Esophagus (tissue), 2 donors: Measurements from ENCODE around the gene DCLK3. TPM values are rescaled to one million over a fixed set of nuclear protein-coding genes. Genes with fewer than 3 reads are reported as not detected.

Experiments used
- H3K27ac ChIP-seq, 2 donors: one replicate each; pipeline ENCODE4 v1.5.1; 2013; ENCODE audit warnings: low read depth in 2 of 2, mild to moderate bottlenecking in 2 of 2, inconsistent platforms in 1 of 2, low read length in 1 of 2, moderate library complexity in 1 of 2
- H3K27me3 ChIP-seq, 2 donors: one replicate each; pipeline ENCODE4 v1.6.1; 2013; ENCODE audit warnings: low read length in 2 of 2, control low read depth in 1 of 2, mild to moderate bottlenecking in 1 of 2; ENCODE audit not compliant: insufficient read depth in 2 of 2, control insufficient read depth in 1 of 2
- H3K36me3 ChIP-seq, 2 donors: one replicate each; pipeline ENCODE4 v1.6.1; 2013; ENCODE audit warnings: low read length in 1 of 2; ENCODE audit not compliant: control insufficient read depth in 2 of 2, insufficient read depth in 2 of 2
- H3K4me1 ChIP-seq, 2 donors: one replicate each; pipeline ENCODE4 v1.6.1; 2013; ENCODE audit warnings: low read length in 1 of 2; ENCODE audit not compliant: control insufficient read depth in 2 of 2, insufficient read depth in 2 of 2
- H3K4me3 ChIP-seq, 2 donors: one replicate each; pipeline ENCODE4 v1.5.1; 2013; ENCODE audit warnings: low read length in 2 of 2, mild to moderate bottlenecking in 2 of 2, low read depth in 1 of 2, moderate library complexity in 1 of 2
- H3K9me3 ChIP-seq, 2 donors: one replicate each; pipeline ENCODE4 v1.6.1; 2013; ENCODE audit warnings: mild to moderate bottlenecking in 2 of 2, low read depth in 1 of 2, low read length in 1 of 2, moderate library complexity in 1 of 2; ENCODE audit not compliant: control insufficient read depth in 2 of 2, insufficient read depth in 1 of 2
- WGBS, 2 donors: extraction: QIAGEN DNeasy Blood & Tissue Kit; methylation state at CpG; one replicate each; pipeline ENCODE4 v1.1.7; 2013; 5-methylcytosine and 5-hydroxymethylcytosine counted together
- polyA plus RNA-seq, 2 donors: library from polyadenylated mRNA; stranded (reverse); fragments of 200-250 nt; gene quantifications; one replicate each; pipeline ENCODE4 v1.2.3, GENCODE V29; 2013
- donor health status: healthy with polysubstance abuse.
- donor health status: Bipolar disorder and iron deficiency.

Gene DCLK3
- polyA plus RNA-seq, 2 donors: 0.01 to 0.02 TPM

DNA sequence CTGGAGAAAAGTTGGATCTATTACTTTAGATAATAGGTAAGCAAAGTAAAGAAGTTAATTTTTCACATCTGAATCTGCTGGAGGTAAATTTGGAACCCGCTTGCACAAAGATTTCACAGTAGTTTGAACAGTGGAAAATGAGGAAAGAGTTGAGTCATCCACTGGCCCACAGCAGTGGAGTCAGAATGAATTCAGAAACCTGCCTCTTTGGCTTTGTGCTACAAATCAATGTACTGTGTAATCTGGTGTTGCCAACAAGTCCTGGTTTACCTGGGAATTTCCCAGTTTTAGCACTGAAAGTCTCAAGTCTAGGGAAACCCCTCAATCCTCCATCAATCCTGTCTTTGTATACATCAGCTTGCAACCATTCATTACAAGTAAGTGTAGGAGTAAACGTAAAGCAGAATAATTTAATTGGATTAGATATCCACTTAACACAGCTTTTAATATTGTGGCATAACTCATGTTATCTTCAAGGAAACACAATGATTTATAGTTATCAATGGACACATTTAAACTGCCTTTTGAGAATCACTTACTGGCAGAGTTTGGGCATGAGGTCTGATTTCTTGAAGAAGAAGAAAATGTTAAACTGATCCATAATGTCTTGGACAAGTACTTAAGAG lies 100.6 kb downstream of the DCLK3 start:
- no peak overlapping the region for H3K27ac ChIP-seq
- H3K4me1 ChIP-seq: no peaks in the 10 kb centered on the region
- no peak overlapping the region for H3K4me3 ChIP-seq
- H3K36me3 ChIP-seq: no peaks in the 10 kb centered on the region
- no peaks in the 10 kb centered on the region for H3K9me3 ChIP-seq
- 50 to 58% methylated on average over 2 of the region's 2 CpGs for WGBS, 2 donors
- H3K27me3 ChIP-seq: no peaks in the 10 kb centered on the region

DNA sequence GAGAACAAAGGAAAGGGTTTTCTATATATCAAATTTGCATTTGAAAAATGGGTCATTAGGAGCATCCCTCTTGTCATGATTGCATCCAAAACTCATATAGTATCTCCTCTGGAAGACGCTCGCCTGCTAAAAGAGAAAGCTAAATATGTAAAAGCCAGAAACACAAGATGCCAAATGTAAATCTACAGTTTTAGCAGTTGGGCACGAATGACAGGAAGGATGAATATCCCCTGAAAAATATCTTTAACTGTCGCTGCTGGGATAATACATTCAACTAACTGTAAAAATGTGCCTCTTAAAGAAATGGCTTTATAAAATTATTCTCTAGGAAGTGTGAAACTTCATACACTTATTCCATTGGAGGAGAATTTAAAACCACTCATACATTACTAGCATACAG lies 101.7 kb downstream of the DCLK3 start:
- WGBS, 2 donors: 71 to 73% methylated on average over 4 of the region's 4 CpGs
- Histone ChIP-seq H3K36me3 (no peaks in the 10 kb centered on the region), H3K4me1 (no peaks in the 10 kb centered on the region), H3K9me3 (no peaks in the 10 kb centered on the region), H3K27me3 (no peaks in the 10 kb centered on the region), H3K4me3 (no peak overlapping the region), H3K27ac (no peak overlapping the region)

Other genes starting within 250 kb of the DCLK3 start
- gene TRANK1, start 180.5 kb upstream of the DCLK3 start, polyA plus RNA-seq: 1 to 10 TPM; 1.6 to 2.0 TPM
- gene EPM2AIP1, start 228.6 kb upstream of the DCLK3 start, polyA plus RNA-seq: 1 to 10 TPM; 3.8 TPM
- gene MLH1, start 229.0 kb upstream of the DCLK3 start, polyA plus RNA-seq: 10 to 100 TPM in 1 of 2 donors, 1 to 10 TPM in 1; 7.0 to 13.9 TPM